ENCODE data around the gene SDK1.

- TF ChIP-seq POLR2A (IDR thresholded peaks at IDR 0.05; ENCODE audit: low read length) (no peak), GATA1 (IDR thresholded peaks at IDR 0.05; ENCODE audit: low read depth, low read length) (no peak)
These were observed 258.2 kb downstream of the SDK1 start for GRCh38 chr7:3559278-3559677.
